HL-60 (cell line): ENCODE measurements around the gene DENND10.

ENCODE experiments used
- GABPA ChIP-seq: IDR thresholded peaks from 2 replicates; pipeline ENCODE4 v1.6.1; 2012; ENCODE audit warnings: low read depth
- POLR2AphosphoS5 ChIP-seq: IDR thresholded peaks from 2 replicates; pipeline ENCODE4 v1.6.1; 2012; ENCODE audit warnings: low read depth
- REST ChIP-seq: IDR thresholded peaks from 2 replicates; pipeline ENCODE4 v1.6.1; 2012; ENCODE audit warnings: low read depth; ENCODE audit not compliant: insufficient replicate concordance
- SPI1 ChIP-seq: IDR thresholded peaks from 2 replicates; pipeline ENCODE4 v1.6.1; 2012; ENCODE audit warnings: low read depth, mild to moderate bottlenecking, borderline replicate concordance
- TF ChIP-seq, protein P1 (sequence below): IDR thresholded peaks from one replicate; pipeline ENCODE4 v1.5.1; 2011; ENCODE audit warnings: low read length, control low read depth, inconsistent platforms; ENCODE audit not compliant: insufficient read depth

DNA sequence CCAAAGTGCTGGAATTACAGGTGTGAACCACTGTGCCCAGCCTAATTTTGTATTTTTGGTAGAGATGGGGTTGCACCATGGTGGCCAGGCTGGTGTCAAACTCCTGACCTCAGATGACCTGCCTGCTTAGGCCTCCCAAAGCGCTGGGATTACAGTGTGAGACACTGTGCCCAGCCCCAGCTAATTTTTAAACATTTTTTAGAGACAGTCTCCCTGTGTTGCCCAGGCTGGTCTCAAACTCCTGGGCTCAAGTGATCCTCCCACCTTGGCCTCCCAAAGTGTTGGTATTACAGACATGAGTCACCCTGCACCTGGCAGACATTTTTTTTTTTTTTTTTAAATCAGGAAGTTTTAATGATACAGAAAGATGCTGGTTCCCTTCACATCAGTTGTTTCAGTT, 15.5 kb downstream of the DENND10 start:
- TF ChIP-seq, protein P1, sequence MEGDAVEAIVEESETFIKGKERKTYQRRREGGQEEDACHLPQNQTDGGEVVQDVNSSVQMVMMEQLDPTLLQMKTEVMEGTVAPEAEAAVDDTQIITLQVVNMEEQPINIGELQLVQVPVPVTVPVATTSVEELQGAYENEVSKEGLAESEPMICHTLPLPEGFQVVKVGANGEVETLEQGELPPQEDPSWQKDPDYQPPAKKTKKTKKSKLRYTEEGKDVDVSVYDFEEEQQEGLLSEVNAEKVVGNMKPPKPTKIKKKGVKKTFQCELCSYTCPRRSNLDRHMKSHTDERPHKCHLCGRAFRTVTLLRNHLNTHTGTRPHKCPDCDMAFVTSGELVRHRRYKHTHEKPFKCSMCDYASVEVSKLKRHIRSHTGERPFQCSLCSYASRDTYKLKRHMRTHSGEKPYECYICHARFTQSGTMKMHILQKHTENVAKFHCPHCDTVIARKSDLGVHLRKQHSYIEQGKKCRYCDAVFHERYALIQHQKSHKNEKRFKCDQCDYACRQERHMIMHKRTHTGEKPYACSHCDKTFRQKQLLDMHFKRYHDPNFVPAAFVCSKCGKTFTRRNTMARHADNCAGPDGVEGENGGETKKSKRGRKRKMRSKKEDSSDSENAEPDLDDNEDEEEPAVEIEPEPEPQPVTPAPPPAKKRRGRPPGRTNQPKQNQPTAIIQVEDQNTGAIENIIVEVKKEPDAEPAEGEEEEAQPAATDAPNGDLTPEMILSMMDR, result no peak
- TF ChIP-seq REST (no peak), POLR2AphosphoS5 (no peak), GABPA (no peak), SPI1 (no peak)
